Smooth muscle cell (in vitro differentiated cells): ENCODE results near the gene ADAM12. TPM values are rescaled to one million over a fixed set of nuclear protein-coding genes. Genes with fewer than 3 reads are reported as not detected.

Experiments
- DNase-seq: peaks from one replicate; lab custom pipeline; 2025; ENCODE audit not compliant: unreplicated experiment; lab: John Stamatoyannopoulos, UW
- H2AFZ ChIP-seq: fragments of 200-600 bp; sonication (generic); 2 replicates; pipeline ENCODE4 v1.6.0; 2016; ENCODE audit warnings: antibody characterized with exemption, low read depth, mild to moderate bottlenecking
- H3F3A ChIP-seq: fragments of 200-600 bp; sonication (generic); 2 replicates; pipeline ENCODE4 v1.6.0; 2017; ENCODE audit warnings: antibody characterized with exemption, low read depth
- H3K27ac ChIP-seq: fragments of 200-600 bp; sonication (generic); 2 replicates; pipeline ENCODE4 v1.5.1; 2016; ENCODE audit warnings: low read depth, mild to moderate bottlenecking
- H3K27me3 ChIP-seq: fragments of 200-600 bp; sonication (generic); 2 replicates; pipeline ENCODE4 v1.6.1; 2016; ENCODE audit warnings: low read depth, mild to moderate bottlenecking
- H3K36me3 ChIP-seq: fragments of 200-600 bp; sonication (generic); 2 replicates; pipeline ENCODE4 v1.5.1; 2016; ENCODE audit warnings: low read depth
- H3K4me1 ChIP-seq: fragments of 200-600 bp; sonication (generic); 2 replicates; pipeline ENCODE4 v1.5.1; 2016; ENCODE audit warnings: low read depth
- H3K4me2 ChIP-seq: fragments of 200-600 bp; sonication (generic); 2 replicates; pipeline ENCODE4 v1.6.0; 2016; ENCODE audit warnings: mild to moderate bottlenecking
- H3K4me3 ChIP-seq: fragments of 200-600 bp; sonication (generic); 2 replicates; pipeline ENCODE4 v1.5.1; 2016; ENCODE audit warnings: mild to moderate bottlenecking
- H3K79me2 ChIP-seq: fragments of 200-600 bp; sonication (generic); 2 replicates; pipeline ENCODE4 v1.6.0; 2016; ENCODE audit warnings: low read depth, mild to moderate bottlenecking
- H3K9ac ChIP-seq: fragments of 200-600 bp; sonication (generic); 2 replicates; pipeline ENCODE4 v1.6.0; 2016; ENCODE audit warnings: low read depth
- H3K9me3 ChIP-seq: fragments of 200-600 bp; sonication (generic); replicated peaks from 2 replicates; pipeline ENCODE4 v1.5.1; 2016; ENCODE audit warnings: low read depth
- H4K20me1 ChIP-seq: fragments of 200-600 bp; sonication (generic); 2 replicates; pipeline ENCODE4 v1.6.0; 2016; ENCODE audit warnings: low read depth
- CTCF ChIP-seq: fragments of 200-600 bp; sonication (generic); IDR thresholded peaks from 2 replicates; pipeline ENCODE4 v1.5.1; 2017; ENCODE audit warnings: borderline replicate concordance, mild to moderate bottlenecking, antibody characterized with exemption; ENCODE audit not compliant: insufficient read depth, poor library complexity, severe bottlenecking
- WGBS: methylation state at CpG from one replicate; pipeline ENCODE4 v1.1.7; 2016; ENCODE audit warnings: low lambda C conversion rate; 5-methylcytosine and 5-hydroxymethylcytosine counted together
- polyA plus RNA-seq: library from polyadenylated mRNA; unstranded; fragments of >200 nt; fragmentation: Nextera tagmentation; extraction: Ambion mirVana; gene quantifications from 2 replicates; pipeline ENCODE4 v1.2.1, GENCODE V29; 2016
- total RNA-seq: library from RNA; depleted of rRNA; stranded (reverse); fragments of >200 nt; gene quantifications from 2 replicates; pipeline ENCODE4 v1.2.3, GENCODE V29; 2014

The ADAM12 gene
- total and polyA plus RNA-seq, 2 experiments from 2014 or later, result 40.0 to 54.3 TPM

DNA sequence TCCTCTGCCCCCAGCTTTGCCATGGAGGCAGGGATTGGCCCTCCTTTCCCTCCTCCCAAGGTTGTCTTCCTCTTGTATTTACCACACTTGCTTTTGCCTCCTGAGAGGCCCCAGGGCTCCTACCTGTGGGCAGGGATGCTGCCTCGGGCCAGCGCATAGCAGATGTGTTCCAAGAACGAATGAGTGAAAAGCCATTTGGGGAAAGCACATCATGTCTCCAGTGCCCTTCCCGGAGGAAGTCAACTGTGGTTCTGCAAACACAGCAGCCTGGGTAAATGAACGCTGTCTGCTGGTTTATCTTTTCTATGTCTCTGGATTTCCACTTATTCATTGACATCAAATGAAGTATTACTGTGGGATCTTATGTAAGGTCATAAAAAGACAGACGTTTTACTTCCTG, 330.2 kb downstream of the ADAM12 start:
- WGBS, result 52% methylated on average over 6 of the region's 6 CpGs
- Histone ChIP-seq H3K27ac (peak overlapping the region; percentile 99), H3K9ac (peak overlapping the region; percentile 88), H4K20me1 (no peaks in the 10 kb centered on the region), H3K79me2 (no peaks in the 10 kb centered on the region), H3K4me2 (peak overlapping the region; percentile 44), H3K27me3 (no peaks in the 10 kb centered on the region), H3K36me3 (no peaks in the 10 kb centered on the region), H2AFZ (no peak overlapping the region), H3K4me1 (peaks cover 10% of the 10 kb centered on the region), H3K4me3 (no peak overlapping the region), H3K9me3 (no peaks in the 10 kb centered on the region), H3F3A (peaks cover 25% of the 10 kb centered on the region)
- TF ChIP-seq CTCF, result no peak
- DNase-seq, result no peak

GRCh38 chr10:126057494-126057893, 330.8 kb downstream of the ADAM12 start:
- Histone ChIP-seq H3K27ac (peak overlapping the region; percentile 99), H3K4me2 (no peak overlapping the region), H3K4me3 (no peak overlapping the region), H3K36me3 (no peaks in the 10 kb centered on the region), H3K27me3 (no peaks in the 10 kb centered on the region), H3K9me3 (no peaks in the 10 kb centered on the region), H3K79me2 (no peaks in the 10 kb centered on the region), H4K20me1 (no peaks in the 10 kb centered on the region), H3K9ac (peak overlapping the region; percentile 88), H3F3A (peaks cover 20% of the 10 kb centered on the region), H2AFZ (no peak overlapping the region), H3K4me1 (peaks cover 11% of the 10 kb centered on the region)
- no peak for TF ChIP-seq CTCF
- DNase-seq, result no peak
- WGBS, result 95% methylated on average over 8 of the region's 8 CpGs

DNA sequence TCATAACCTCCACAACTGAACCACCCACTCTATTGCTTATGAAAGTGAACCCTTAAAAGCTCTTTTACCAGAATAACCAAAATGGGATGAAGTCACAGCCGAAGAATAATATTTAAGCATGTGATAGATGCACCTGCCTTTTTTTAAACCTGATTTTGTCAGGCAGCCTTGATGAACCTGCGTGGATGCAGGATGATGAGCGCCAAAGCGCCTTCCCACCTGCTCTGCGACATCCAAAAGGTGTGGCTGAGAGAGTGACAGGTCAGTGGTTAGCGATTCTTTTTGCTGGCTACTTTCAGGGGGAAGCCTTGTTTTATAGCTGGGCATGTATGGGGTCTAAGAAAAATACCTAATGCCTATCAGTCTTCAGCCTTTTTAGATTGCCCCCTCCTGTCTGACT, 334.1 kb downstream of the ADAM12 start:
- WGBS, result 97% methylated on average over 6 of the region's 6 CpGs
- TF ChIP-seq CTCF, result no peak
- Histone ChIP-seq H3F3A (peaks cover 14% of the 10 kb centered on the region), H2AFZ (no peak overlapping the region), H3K4me1 (peaks cover 23% of the 10 kb centered on the region), H3K27ac (no peak overlapping the region), H4K20me1 (no peaks in the 10 kb centered on the region), H3K9me3 (no peaks in the 10 kb centered on the region), H3K4me3 (no peak overlapping the region), H3K79me2 (no peaks in the 10 kb centered on the region), H3K9ac (no peak overlapping the region), H3K4me2 (no peak overlapping the region), H3K36me3 (no peaks in the 10 kb centered on the region), H3K27me3 (no peaks in the 10 kb centered on the region)
- DNase-seq, result no peak

- Histone ChIP-seq H3K4me2 (peak overlapping the region; percentile 29), H3K9me3 (no peaks in the 10 kb centered on the region), H3K27me3 (no peaks in the 10 kb centered on the region), H4K20me1 (no peaks in the 10 kb centered on the region), H3K27ac (peak overlapping the region; percentile 85), H3K36me3 (no peaks in the 10 kb centered on the region), H3K9ac (peak overlapping the region; percentile 72), H3K79me2 (no peaks in the 10 kb centered on the region), H3K4me1 (peaks cover 13% of the 10 kb centered on the region), H3K4me3 (no peak overlapping the region), H2AFZ (no peak overlapping the region), H3F3A (peaks cover 16% of the 10 kb centered on the region)
- TF ChIP-seq CTCF, result no peak
- DNase-seq, result no peak
- WGBS, result 49% methylated on average over 2 of the region's 2 CpGs
These were observed 336.1 kb downstream of the ADAM12 start for GRCh38 chr10:126052171-126052570.
